NCI-H1436 (cell line): ENCODE data around the gene APBA1.

Experiments used
- DNase-seq: peaks from one replicate; lab custom pipeline; 2025; lab: John Stamatoyannopoulos, UW

Gene APBA1

DNA sequence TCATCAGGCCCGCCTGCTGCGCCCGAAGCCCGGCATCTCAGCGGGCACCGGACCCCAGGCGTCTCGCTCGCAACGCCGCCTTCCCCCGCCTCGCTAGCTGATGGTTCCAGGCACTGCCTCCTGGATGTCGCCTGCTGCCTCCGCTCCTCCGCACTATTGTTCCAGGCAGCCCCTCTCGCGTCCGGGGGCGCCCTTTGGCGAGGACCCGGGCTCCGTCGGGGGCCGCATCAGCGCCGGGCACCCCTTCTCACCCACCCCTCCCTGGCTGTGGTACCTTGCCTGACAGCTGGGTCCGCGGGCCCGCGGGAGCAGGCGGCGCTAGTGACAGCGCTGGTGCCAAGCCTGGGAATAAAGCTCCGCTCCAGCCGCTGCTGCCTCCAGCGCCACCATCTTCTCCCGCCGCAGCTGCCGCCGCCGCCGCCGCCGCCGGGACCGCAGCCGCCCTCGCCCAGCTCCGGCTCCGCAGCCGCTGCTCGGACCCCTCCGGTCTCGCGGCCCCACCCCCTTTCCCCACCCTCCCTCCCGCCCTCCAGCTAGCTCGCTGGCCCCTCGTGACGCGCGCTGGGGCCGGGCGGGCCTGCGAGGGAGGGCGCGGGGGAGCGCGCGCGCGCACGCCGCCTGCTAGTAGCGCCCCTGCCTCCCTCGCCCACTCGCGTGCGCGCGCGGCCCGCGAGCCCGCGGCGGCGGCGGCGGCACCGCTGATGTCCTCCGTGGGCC lies at the start of gene APBA1:
APBA1 (minus strand) TSS at position 493 of the 717 bp plus-strand sequence.
- DNase-seq, result peak; percentile 66

DNA sequence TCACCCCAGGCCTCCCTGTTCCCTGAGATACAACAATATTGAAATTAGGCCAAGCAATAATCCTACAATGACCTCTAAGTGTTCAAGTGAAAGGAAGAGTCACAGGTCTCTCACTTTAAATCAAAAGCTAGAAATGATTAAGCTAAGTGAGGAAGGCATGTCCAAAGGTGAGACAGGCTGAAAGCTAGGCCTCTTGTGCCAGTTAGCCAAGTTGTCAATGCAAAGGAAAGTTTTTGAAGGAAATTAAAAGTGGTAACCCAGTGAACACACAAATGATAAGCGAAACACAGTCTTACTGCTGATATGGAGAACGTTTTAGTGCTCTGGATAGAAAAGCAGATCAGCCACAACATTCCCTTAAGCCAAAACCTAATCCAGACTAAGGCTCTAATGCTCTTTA lies 47.8 kb upstream of the APBA1 start:
- no peak for DNase-seq

DNA sequence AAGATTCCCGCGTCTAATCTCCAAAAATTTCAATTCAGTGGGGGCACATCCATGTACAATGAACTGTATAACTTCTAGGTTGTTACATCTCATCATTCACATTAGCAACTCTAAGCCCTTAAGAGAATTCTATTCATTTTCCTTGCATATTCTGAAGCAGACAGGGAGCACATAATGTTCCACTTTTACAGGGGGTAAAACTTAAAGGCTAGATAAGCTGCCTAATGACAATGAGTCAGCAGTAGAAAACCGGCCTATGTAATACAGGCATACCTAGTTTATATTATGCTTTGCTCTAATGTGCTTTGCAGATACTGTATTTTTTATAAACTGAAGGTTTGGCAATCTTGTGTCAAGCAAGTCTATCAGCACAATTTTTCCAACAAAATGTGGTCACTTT lies 47.2 kb upstream of the APBA1 start:
- DNase-seq, result no peak

DNA sequence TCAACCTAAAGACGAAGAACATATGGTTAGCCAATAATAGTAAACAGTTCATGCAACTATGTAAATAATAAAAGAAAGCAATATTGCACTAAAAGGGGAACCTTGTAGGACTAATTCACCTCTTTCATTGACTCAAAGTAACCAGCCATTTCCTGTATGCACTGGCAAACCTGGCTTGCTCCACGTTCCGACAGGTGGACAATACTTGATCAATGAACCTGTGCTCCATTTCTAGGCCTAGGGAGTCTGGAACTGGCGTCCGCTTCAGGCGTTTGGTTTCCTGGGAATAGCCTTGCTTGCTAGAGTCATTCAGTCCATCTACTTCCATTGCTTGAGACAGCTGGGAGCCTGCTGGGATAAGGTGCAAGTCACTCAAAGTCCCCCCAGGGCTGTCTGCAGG lies 46.0 kb upstream of the APBA1 start:
- no peak for DNase-seq

DNA sequence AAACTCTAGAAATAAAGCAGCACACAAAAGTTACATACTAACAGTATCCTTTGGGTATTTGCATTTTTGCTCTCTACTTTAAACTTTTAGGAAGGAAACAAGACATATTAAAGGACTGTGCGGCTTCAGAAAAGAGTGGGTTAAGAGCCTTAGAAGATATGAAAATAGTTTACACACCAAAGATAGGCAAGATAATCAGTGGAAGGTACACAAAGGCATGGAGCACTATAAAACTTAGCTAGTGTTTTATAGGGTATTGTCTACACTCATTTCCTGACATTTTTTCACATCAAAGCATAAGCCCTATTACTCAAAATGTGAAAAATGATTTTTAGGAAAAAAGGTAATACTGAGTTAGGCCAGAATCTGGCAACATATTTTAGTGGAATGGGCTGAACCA lies 43.7 kb upstream of the APBA1 start:
- no peak for DNase-seq

DNA sequence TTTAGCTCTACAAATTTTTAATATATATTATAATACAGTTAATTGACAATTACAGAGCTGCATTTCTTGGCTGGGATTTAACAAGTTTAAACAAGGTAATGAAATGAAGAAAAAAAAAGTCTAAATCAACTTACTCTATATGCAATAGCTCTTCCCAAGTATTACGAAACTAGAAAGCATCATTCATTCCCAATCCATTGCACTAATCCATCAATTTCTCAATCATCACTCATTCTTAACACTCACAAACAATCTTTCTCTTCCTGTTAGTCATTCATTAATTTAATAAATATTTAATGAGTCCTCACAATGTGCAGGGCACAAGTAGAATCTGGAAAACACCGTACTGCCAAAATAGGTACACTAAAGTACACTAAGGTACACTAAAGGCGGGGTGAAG lies 42.9 kb upstream of the APBA1 start:
- no peak for DNase-seq

DNA sequence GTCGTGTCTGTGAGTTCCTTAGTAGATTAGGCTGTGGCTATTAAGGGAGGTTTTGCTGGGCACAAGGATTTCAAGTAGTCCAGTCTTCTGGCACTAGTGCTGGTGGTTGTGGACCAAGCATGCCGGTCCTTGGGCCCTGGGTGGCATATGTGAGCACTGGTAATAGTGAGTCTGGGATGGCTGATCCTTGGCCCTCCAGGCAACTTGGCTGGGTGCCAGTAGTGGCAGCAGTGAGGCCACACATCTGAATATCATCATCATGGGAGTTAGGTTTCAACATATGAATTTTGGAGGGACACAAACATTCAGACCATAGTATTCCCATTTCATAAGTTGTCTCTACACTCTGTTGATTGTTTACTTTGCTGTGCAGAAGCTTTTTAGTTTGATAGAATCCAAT lies 25.3 kb upstream of the APBA1 start:
- no peak for DNase-seq

DNA sequence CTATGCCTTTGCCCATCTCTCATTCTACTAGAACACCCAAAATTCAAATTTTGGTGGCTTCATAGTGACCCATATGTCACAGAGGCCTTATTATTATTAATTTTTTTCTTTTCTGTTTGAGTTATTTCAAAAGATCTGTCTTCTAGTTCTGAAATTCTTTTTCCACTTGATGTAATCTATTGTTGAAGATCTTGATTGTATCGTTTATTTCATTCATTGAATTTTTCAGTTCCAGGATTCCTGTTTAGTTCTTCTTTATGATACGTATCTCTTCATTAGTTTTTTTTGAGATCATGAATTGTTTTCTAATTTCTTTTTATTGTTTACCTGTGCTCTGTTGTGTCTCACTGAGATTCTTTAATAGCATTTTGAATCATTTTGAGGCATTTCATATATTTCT lies 24.6 kb upstream of the APBA1 start:
- DNase-seq, result no peak

DNA sequence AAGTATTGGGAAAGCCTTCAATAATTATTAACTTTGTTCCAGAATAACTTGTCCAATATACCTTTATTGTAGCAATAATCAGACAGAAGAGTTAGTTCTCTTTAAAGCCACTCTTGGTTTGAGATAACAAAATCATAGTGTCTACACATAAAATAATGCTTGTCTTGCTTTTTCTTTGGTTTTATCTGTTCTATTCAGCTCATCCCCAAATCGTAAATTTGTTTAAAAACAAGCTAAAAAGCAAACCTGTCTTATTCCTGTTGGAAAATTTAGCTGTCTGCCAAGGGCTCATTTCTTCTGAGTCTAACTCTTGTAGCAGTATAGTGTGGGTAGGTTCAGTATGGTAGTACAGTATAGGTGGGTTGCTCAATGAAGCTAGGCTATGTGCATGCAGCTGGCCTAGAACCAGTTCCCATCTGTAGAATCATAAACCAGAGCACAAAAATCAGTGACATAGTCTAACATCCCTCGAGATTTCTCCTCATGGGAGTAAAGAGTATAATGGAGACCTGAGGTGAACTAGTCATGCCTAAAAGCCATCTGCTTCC lies 17.9 kb upstream of the APBA1 start:
- no peak for DNase-seq

DNA sequence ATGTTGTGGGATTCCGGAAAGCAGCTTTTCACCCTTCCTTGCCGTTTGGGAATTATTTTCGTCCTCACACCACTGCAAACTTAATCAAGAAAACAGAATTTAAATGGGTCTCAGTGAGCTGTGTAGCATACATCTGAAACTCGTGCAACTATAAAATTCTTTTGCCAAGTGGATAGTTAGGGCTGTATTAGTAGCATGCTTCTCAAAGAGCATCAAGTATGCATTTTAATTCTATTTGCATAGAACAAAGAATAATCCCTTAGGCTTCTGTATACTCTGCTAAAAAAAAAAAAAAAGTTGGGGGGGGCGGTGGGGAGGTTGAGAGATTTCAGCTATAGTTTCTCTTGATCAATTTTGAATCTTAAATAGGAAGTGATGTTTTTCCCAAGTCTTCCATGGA lies 11.8 kb upstream of the APBA1 start:
- no peak for DNase-seq

DNA sequence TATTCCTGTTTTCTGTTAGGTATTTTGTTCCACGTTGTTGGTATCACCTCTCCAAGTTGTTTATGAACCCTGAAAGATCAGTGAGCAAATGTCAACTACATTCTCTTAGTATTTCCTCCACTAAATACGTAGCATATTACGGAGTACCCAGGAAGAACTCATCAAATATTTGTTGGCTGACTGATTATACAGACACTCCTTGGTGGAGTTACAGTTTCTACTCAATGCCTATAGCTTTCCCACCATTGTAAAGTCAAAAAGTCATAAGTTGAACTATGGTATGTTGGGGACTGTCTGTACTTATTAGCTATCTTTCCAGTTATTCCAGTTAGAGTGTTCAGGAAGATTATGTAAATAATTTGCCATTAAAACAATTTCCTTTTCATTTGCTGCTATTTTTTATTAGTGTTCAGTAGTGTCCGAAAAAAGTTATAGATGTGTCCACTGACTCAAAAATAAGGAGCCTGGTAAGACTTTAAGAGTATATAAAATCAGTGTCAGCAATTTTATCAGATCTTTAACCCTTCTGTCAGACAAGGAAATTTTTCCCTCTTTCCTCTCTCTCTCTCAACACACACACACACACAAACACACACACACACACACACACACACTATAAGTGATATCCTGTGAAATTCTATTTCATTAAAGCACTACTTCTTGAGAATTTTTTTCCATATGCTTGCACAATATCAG lies 6.8 kb upstream of the APBA1 start:
- DNase-seq, result no peak

DNA sequence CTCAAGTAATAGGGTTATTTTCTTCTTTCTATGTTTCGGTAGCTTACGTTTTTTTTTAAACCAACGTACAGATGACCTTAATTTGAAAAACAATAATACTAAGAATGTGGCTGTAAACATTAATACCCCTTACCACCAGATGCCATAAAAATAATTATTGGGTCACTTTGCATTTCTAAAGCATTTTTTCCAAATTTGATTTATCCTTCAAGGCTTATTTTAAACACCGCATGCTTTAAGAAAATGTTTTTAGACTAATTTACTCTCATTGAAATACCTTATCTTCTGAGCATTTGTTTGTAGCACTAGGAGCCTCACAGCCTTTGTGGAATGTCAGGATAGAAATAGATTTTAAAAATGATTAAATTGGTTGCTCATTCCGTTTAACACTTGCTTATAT lies 5.8 kb upstream of the APBA1 start:
- DNase-seq, result no peak

DNA sequence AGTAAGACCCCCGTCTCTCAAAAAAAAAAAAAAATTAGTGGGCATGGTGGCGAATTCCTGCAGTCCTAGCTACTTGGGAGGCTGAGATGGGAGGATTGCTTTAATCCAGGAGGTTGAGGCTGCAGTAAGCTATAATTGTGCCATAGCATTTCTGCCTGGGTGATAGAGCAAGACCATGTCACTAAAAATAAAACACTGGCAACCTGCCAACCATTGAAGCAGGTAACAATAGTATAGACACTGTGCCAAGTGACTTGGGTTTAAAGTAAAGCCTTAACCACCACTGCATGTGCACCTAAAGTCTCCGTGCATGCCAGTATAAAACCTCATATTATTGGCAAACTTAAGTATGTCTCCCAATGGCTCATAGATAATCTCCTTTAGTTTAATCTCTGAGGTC lies 3.4 kb upstream of the APBA1 start:
- no peak for DNase-seq

DNA sequence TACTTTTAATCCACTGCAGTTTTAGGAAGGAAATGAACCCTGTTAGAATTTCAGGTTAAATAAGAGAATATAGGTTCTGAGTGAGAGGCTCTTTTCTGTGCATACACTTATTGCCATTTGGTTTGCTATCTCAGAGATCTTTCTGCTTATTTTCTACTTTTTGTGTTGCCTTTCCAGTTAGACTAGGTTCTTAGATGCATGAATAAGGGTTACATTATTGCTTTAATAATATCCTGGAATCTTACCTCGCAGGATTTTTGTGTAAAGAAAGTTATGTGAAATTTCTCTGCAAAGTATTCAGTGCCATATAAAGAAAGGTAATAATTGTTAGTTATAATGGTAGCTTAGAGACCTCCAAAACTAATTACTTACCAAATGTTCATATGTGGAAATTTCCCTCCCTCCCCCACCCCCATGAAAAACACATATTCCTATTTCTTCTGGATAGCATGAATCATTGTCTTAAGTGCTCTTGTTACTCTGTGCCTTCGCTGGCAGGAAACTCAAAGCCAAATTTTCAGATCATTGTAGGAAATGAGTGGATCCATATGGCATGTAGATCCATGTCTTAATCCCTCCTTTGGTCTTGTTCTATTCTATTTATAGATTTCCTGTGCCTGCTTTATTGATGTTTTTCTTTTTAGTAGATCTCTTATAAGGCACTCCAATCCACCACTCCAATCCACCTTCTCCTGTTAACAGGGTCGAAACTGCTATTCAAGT lies 2.7 kb upstream of the APBA1 start:
- DNase-seq, result no peak

DNA sequence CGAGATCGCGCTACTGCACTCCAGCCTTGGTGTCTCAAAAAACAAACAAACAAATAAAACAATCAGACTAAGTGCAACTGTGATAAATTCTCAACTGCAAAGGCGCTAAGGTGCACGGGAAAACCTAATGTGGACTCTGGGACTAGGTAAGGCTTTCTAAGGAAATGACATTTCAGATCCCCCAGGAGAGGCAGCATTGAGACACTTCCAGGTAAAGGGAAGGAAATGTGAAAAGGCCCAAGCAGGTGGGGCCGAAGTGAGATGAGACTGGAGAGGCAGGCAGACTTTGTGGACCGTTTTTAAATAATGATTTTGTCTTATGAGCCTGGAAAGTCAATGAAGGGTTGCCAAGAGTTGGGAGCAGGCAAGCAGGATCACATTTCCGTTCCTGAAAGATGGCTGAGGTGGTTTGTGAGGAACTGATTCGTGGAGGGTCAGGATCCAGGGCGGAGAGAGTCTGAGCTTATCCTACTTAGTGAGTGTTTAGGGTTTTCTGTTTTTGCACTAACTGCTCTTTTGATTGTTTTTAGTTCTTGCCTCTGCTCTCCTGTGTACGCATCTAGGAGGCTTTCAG lies 2.0 kb upstream of the APBA1 start:
- DNase-seq, result no peak

DNA sequence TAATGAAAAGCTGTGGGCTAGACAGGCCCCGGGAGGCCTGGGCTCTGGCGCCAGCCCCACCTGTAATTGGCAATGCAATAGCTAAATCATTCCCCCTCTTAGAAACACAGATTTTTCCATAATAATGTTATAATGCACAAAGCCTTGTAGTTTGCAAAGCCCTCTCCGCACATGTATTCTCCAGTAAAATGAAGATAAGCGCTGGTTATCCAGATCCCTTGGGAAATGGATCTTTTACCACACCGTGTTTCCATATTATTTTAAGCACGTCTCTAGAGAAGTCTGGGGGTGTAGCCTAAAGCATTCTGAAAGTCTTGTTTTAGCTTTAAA lies 1.1 kb upstream of the APBA1 start:
- DNase-seq, result no peak

DNA sequence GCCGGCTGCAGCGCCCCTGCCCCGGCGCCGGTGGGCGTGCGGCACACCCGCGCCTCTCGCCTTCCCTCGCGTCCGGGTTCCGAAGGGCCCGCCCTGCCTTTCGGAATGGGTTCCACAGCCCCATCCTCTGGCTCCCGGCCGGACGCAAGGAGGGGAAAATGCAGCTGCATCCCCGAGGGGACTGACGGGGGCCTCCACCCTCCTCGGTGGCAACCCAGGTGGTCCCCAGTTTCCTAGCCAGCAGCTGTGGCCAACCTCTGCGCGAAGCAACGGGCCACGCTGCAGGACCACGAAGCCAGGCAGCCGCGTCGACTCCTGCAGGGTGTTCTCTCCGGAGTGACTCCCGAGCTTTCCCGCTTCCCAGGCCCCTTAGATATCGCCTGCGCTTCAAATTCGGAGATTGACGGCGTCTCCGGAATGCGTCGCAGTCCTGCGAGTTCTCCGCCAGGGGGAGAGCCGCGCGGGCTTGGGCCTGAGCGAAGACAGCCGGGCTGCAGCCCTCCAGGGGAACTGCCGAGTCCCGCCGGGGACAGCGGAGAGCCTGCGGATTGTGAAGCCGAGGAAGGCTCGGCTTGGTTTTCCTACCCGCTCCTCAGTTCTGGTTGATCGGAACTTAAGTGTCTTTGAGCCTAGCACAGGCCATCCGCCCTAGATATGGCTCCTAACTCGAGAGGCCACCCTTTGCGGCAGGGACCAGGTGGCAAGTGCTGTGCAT lies 582 bp upstream of the APBA1 start:
- DNase-seq, result peak; percentile 83

DNA sequence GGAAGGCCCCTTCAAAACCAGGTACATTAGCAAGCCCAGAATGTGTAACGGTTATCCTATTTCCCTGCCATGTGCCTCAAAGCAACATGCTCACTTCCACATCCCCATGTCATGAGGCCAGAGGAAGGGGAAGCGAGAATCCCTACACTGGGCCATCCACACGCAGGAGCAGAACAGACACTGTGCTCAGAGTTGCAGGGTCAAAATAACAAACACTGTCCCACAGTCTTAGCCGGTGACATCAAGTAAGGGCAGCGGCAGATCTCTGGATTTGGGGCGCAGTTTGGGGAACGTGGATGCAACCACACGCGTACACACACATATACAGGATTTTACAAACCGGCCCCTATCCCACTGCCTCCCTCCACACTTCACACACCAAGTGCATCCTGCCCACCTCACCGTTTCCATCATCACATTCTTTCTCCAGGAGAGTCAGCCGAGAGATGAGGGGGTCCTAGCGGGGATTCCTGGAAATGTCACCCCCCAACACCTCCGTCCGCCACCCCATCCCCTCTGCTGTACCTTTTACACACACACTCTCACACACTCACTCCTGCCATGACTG lies 776 bp downstream of the APBA1 start:
- no peak for DNase-seq

DNA sequence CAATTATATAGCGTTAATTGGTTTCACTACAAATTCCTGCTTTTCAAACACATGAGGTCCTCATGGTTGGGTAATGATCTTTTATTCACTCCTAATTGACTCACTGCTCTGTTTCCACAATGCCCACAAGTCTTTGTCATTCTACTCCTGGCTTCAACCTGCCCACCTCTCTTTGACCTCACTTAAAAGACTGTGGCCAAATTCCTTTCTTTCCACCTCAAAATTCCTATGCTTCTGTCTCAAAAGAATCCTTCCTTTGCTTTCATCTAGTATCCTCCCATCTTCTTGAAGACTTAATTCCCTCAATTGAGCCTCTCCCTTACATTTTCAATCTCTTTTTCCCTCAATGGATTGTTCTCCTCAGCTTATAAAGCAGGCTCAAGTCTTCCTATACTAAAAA lies 4.9 kb downstream of the APBA1 start:
- no peak for DNase-seq

DNA sequence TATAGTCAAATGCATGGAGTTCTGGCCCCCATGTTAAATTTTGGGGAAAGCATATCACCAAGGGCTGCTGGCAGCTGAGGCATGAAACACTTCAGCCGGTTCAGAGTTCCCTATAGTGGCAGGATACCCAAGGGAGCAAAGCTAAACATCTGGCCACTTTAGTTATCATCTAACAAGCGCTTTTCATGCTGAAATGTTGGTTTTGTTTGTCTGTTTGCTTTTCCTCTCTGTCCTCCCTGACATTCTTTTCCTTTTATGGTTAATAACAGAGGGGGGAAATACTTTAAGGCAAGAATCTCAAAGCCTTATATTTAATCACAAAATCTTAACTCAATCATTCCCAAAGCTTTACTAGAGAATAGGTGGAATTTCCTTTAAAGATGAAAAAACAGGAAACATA lies 11.9 kb downstream of the APBA1 start:
- no peak for DNase-seq

DNA sequence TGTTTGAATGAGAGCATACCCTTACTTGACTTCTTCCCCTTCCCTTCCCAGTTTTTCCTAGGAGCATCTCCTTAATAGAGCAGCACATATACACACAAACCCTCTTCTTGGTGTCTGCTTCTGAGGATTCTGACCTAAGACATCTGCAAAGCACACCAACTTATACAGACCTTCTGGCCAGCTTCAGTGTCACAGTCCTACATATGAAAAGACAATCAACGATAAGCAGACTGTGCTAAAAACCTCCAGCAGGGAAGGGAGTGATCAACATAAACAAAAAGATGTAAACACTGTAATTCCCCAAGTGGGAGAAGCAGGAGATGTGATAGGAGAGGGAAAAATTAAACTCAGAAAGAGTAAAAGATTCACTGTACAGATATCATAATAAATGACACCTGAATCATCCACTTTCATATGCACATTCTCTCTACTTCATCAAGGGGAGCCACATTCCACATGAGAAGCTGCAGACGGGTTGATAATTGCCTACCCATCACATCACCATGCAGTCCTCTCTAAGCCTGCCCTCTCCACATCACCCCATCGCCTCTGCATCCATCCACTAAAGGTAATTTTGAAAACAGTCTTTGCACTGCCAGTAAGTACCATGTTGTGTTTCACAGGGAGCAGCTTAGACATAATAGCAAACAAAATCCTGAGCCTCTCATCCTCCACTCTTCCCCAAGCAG lies 13.0 kb downstream of the APBA1 start:
- no peak for DNase-seq
